ENCODE data around the gene ZNF775.
"Not testable (repeated sequence)": the region's sequence is repeated elsewhere in the genome, so short reads cannot be mapped to it uniquely, and the experiment has no call there.

Gene ZNF775

DNA sequence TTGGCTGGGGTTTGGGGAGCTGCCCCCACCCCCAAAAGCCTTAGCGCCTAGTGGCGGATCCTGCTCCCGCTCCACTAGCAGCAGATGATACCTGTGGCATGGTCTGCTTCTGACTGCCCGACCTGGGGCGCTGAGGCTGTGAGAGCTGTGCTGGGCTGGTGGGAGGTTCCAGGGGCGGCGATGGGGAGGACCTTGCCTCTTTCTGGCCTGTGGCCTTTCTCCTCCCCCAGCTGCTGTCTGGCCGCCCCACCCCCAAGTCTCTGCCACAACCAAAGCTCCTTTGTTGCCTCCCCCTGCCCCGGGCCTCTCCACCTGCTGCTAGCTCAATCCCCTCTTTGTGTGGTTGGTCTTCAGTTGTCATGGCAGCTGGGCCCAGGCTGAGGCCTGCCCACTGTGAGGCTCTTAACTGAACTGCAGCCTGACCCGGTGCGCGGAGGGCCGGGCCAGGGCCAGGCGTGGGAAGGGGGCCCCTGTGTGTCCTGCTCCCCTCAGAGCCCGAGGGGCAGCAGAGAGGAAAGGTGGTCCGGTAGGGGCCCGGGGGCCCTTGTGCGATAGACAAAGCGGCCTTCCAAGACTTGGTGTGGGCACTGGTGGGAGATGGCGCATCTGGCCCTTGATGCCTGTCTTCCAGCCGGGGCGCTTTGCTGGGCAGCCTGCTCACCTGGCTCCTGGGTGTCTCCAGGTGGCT lies 4.7 kb downstream of the ZNF775 start:
- no peak for DNase-seq

DNA sequence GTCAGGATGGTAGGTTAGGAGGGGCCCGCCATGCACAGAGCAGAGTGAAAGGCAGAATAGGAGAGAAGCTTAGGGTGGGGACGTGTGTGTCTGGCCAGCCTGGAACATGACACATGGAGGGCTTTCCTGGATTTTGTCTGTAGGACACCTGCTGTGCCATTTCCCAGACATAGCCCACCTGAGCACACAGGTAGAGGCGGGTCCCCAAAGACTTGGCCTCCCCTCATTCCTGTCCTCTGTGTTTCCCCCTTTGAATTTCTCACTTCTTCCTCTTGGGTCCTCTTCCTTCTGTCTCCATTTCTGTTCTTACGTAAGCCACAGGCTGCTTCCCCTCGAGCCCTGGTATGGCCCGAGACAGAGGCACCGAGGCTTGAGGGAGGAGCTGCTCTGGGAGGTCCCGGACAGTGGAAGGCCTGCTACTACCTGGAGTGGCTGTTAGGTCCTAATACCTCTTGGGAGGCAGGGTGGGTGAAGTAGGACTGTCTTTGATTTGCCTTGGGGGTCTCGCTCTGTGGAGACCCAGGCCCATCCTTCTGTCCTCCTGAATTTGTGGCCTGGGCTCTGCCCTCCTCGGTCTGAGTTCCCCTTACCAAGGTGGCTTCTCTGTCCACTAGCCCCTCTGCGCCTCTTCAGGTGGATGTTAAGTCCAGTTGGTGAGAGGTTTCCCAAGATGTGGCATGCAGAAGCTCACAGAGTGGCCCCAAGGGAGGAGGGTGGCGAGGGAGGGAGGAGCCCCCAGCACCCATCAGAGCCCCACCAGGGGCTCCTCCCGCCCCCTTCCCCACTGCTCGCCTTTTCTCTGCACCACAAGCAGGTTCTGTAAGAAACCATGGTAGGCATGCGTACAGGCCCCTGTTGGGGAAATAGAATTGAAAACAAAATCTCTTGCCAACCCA lies 5.5 kb downstream of the ZNF775 start:
- no peak for DNase-seq

DNA sequence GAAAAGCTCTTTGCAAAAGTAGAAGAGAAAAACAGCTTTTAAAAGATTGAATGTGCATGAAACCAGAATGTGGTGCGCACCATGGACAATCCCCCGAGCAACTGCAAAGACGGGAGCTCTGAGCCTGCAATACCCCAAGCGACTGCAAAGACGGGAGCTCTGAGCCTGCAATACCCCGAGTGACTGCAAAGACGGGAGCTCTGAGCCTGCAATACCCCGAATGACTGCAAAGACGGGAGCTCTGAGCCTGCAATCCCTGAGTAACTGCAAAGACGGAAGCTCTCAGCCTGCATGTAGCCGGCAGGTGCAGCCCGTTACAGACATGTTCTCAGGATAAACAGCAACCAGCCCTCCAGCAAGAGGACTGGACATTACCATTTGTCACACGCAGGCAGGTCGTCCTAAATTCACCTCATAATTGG lies 6.2 kb downstream of the ZNF775 start:
- no peak for DNase-seq

DNA sequence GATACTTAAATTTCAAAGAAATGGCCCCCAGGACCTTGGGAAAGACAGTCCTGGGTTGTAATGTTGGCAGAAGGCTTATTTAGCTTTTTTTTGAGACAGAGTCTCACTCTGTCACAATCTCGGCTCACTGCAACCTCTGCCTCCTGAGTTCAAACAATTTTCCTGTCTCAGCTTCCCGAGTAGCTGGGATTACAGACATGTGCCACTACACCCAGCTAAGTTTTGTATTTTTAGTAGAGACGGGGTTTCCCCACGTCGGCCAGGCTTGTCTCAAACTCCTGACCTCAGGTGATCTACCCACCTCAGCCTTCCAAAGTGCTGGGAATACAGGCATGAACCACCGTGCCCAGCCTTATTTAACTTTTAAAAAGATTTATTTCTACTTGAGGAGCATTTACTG lies 6.8 kb downstream of the ZNF775 start:
- DNase-seq = not testable (repeated sequence)

DNA sequence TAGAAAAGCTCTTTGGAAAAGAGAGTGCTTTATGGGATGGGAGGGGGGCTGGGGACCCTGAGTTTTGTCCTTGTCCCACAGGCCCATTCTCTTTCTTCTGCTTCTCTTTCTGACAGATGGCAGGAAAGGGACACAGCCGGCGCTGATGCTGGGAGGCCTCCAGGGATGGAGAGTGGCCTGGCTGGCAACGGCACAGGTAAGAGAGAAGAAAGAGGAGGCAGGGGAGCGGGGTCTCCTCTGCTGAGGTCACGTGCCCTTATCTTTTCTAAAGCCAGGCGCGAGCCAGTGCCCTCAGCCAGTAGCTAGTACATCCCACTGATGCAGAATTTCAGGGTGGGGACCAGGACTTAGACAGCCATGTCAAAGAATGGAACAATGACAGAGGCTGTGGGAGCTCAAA lies 9.2 kb downstream of the ZNF775 start:
- DNase-seq = no peak

GRCh38 chr7:150388709-150389531 lies 9.8 kb downstream of the ZNF775 start:
- DNase-seq = no peak

DNA sequence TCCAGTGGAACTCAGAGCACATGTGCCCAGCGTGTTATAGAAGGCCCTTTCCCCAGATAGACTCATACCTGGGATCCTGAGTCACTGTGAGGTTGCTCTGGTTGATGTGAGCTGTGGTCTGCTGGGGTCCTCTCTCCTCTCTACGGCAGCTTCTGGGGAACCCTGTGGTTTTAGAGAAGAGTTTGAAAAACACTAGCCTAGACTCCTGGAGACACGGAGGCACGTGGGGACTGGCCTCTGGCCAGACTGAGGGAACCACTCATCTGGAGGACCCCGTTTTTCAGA lies 10.3 kb downstream of the ZNF775 start:
- DNase-seq = no peak

DNA sequence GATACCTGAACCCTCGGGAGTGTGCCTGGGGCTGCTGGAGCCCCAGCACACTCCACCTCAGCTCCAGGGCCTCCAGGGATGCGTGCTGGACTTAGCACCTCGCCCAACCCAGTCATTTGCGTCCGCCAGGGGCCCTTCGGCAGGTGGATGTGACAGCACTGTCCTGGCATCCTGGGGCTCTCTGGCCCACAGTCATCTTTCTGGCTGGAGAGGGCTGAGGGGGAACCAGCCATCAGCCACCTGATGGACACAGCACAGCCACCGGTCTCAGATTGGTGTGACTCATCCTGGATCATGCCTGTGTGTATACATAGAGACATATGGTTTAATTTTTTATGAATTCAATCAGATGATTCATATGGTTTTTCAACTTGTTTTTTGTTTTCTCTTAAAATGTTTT lies 11.1 kb downstream of the ZNF775 start:
- no peak for DNase-seq

- DNase-seq = no peak
Observed at GRCh38 chr7:150393325-150393724, 14.2 kb downstream of the ZNF775 start.

- DNase-seq = no peak
Observed at GRCh38 chr7:150396426-150396825, 17.3 kb downstream of the ZNF775 start.

GRCh38 chr7:150396851-150397260 lies 17.7 kb downstream of the ZNF775 start:
- DNase-seq = no peak

DNA sequence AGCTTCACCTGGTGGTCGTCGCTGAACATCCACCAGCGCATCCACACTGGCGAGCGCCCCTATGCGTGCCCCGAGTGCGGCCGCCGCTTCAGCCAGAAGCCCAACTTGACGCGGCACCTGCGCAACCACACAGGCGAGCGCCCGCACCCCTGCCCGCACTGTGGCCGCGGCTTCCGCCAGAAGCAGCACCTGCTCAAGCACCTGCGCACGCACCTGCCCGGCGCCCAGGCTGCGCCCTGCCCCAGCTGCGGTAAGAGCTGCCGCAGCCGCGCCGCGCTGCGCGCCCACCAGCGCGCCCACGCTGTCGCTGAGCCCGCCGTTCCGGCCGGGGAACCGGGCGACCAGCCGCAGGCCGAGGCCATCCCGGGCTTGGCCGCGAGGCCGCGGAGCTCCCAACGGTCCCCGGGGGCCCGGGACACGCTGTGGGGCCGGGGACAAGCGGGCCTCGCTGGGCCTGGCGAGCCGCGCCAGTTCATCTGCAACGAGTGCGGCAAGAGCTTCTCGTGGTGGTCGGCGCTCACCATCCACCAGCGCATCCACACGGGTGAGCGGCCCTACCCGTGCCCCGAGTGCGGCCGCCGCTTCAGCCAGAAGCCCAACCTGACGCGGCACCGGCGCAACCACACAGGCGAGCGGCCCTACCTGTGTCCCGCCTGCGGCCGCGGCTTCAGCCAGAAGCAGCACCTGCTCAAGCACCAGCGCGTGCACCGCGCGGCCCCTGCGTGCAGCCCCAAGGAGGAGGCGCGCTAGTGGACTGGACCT lies 18.4 kb downstream of the ZNF775 start:
- DNase-seq = no peak

- no peak for DNase-seq
Observed at GRCh38 chr7:150398108-150398964, 19.2 kb downstream of the ZNF775 start.

DNA sequence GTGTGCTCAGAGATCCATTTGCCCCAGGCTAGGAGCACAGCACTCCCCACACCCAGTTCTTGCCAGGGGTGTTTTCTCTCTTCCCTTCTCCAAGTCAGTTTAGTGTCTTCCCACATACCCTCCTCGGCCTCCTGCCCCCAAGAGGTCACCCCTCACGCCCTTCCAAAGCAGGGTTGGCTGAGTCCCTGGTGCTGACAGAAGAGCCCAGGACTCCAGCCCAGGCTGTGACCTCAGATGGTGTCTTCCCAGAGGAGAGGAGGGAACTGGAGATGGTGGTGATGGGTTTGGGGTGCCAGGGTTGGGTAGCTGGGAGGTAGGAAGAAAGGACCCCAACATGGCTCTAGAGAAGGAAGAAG lies 19.8 kb downstream of the ZNF775 start:
- DNase-seq = no peak

DNA sequence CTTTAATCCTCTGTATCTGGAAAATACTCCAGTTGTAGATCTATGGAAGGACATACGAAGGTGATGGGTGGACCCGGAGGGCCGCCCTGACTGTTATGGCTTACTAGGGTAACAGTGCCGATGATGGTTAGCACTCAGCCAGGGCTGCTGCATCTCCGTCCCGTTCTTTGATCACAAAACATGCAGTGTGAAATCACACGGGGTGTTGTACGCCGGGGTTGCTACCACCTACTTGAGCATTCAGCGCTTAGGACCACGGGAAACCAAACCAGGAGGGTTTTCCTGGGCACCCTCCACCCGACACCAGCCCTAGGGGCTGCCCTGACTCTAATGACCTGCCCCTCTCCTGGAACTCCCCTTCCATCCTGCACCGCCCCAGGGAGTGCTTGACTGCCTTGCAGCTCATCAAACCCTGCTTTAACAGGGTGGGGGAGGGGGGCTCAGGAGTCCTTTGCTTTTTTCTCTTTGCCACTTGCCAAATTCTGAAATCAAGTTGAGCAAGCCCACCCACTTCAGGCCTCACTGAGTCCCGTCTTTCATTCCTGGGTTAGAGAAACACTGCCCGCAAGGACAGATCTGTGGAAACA lies 20.4 kb downstream of the ZNF775 start:
- DNase-seq = no peak

DNA sequence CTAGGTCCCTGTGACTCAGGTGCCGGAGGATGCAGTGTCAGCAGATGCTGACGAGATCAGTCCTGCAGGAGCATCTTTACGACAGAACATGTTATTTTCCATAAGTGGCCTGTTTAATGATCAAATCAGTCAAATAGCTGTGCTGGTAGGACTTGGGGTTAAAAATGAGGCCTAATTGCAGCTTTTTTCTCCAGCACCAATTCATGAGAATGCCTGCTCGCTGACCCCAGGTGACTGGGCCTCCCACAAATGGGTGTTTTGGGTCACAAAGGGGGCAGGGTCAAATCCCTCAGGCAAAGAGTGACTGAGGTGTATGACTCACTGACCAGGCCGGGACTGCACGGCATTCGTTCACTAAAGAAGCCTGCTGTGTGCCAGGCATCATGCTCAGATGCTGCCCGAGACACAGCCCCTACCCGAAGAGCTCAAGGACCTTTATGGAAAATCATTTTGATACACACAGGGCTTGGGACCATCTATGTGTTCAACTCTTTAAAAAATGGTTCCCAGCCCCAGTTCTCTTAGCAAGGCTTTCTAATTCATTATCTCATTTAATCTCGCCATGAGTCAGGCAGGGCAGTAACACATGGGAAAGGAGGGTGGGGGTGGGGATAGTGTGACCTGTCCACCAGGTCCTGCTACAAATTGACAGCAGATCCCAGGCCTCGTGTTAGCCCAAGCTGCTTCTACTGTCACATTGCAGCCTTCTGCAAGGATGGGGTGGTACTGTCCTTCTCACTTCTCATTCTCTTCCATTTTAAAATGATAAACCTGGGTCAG lies 21.1 kb downstream of the ZNF775 start:
- no peak for DNase-seq

DNA sequence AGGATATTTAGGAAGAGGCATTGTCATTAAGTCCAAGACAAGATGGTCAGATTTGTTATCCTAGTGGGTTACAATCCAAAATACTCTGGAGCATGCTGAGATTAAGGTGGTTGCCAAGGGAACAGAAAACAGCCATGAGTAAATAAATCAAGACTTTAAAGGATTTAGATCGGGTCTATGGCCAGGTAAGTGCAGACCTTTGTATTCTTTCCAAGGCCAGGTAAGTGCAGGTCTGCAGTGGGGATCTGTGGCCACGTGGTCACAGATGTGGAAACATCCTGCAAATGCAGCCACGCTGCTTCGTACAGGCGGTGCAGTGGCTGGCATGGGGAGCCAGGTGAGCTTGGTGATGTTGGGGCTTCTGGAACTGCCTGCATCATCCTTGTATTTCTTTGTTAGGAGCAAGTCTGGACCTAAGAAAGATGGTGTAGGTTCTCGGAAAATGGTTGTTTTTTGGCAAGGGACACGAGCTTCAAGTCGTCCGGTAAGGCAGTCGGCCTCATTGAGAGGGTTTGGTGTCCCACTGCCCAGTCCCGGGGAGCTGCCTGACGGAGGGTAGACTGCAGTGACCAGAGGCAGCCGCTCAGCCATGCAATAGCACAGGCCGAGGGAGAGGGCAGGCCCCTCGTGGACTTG lies 21.8 kb downstream of the ZNF775 start:
- DNase-seq = no peak

- no peak for DNase-seq
Observed at GRCh38 chr7:150401424-150401790, 22.3 kb downstream of the ZNF775 start.

GRCh38 chr7:150401861-150402631 lies 22.9 kb downstream of the ZNF775 start:
- no peak for DNase-seq

Data from GDM1 (cell line).